Endothelial cell of umbilical vein (primary cell): ENCODE results near the gene SLC9A2. TPM values are rescaled to one million over a fixed set of nuclear protein-coding genes. Genes with fewer than 3 reads are reported as not detected.

Experiments used
- BruUV-seq: library from RNA; stranded (reverse); fragments of 400-500 nt; replicated peaks from 2 replicates; lab custom pipeline; 2021; lab: Mats Ljungman, UMichigan
- CTCF ChIA-PET: fragments of 300-600, 350-600 bp; sonication (Branson Sonifier 250); formaldehyde crosslinking; loops from one replicate; lab custom pipeline; 2021; ENCODE audit warnings: antibody characterized with exemption, inconsistent platforms; lab: Charles Lee
- POLR2A ChIA-PET: fragments of 300-600, 350-600 bp; sonication (Branson Sonifier 250); formaldehyde crosslinking; loops from one replicate; lab custom pipeline; 2021; ENCODE audit warnings: antibody characterized with exemption, inconsistent platforms; lab: Charles Lee
- DNase-seq: peaks from one replicate; pipeline ENCODE4 v3.0.0-alpha.2; 2011; ENCODE audit warnings: low read depth, low spot score
- FAIRE-seq: peaks from 2 replicates; lab custom pipeline; 2011; peaks lifted over from hg19 to GRCh38; lab: Jason Lieb, UNC
- H2AFZ ChIP-seq: 2 replicates; pipeline ENCODE4 v1.6.0; 2012; ENCODE audit warnings: low read depth, low read length, control low read depth, inconsistent platforms
- H3K27ac ChIP-seq: 2 replicates; pipeline ENCODE4 v1.5.1; 2011; ENCODE audit warnings: low read depth, mild to moderate bottlenecking, control low read depth, low read length, moderate library complexity; ENCODE audit not compliant: insufficient read depth
- H3K27me3 ChIP-seq, 2 experiments: 2 replicates each; pipeline versions ENCODE4 v1.6.0 to v1.6.1; 2011; ENCODE audit warnings: low read length in 2 of 2, mixed read lengths in 1 of 2; ENCODE audit not compliant: control insufficient read depth in 2 of 2, insufficient read depth in 2 of 2
- H3K36me3 ChIP-seq, 2 experiments: 2 replicates in 1 of 2; 3 replicates in 1 of 2; pipeline ENCODE4 v1.5.1; 2011; ENCODE audit warnings: low read length in 2 of 2, mild to moderate bottlenecking in 1 of 2, moderate library complexity in 1 of 2; ENCODE audit not compliant: control insufficient read depth in 2 of 2, insufficient read depth in 2 of 2; ENCODE audit errors: extremely low read depth in 1 of 2
- H3K4me1 ChIP-seq: 3 replicates; pipeline ENCODE4 v1.5.1; 2011; ENCODE audit warnings: mild to moderate bottlenecking, low read length; ENCODE audit not compliant: control insufficient read depth, insufficient read depth; ENCODE audit errors: extremely low read depth
- H3K4me2 ChIP-seq: 2 replicates; pipeline ENCODE4 v1.6.1; 2011; ENCODE audit warnings: low read length, control low read depth, mixed read lengths; ENCODE audit not compliant: insufficient read depth
- H3K4me3 ChIP-seq, 3 experiments: fragments of 200-600 bp in 1 of 3; sonication (generic), shearing (Covaris generic) in 1 of 3; replicated peaks in 1 of 3; 2 replicates each; pipeline ENCODE4 v1.5.1; 2011 to 2016; ENCODE audit warnings: control low read depth in 3 of 3, low read length in 3 of 3, mild to moderate bottlenecking in 2 of 3, inconsistent platforms in 1 of 3, low read depth in 1 of 3, moderate library complexity in 1 of 3; ENCODE audit not compliant: insufficient read depth in 1 of 3
- H3K79me2 ChIP-seq: 2 replicates; pipeline ENCODE4 v1.6.0; 2012; ENCODE audit warnings: low read length, inconsistent platforms; ENCODE audit not compliant: control insufficient read depth, insufficient read depth
- H3K9ac ChIP-seq: replicated peaks from 2 replicates; pipeline ENCODE3; 2011; ENCODE audit warnings: low read length, control low read depth; ENCODE audit not compliant: insufficient read depth; ENCODE audit errors: extremely low read depth
- H3K9me1 ChIP-seq: replicated peaks from 3 replicates; pipeline ENCODE4 v1.6.0; 2011; ENCODE audit warnings: mild to moderate bottlenecking, low read length; ENCODE audit not compliant: control insufficient read depth, insufficient read depth; ENCODE audit errors: extremely low read depth
- H3K9me3 ChIP-seq: replicated peaks from 2 replicates; pipeline ENCODE4 v1.5.1; 2012; ENCODE audit warnings: low read length, inconsistent platforms; ENCODE audit not compliant: control insufficient read depth, insufficient read depth
- H4K20me1 ChIP-seq: replicated peaks from 2 replicates; pipeline ENCODE3; 2011; ENCODE audit warnings: mild to moderate bottlenecking, low read length; ENCODE audit not compliant: control insufficient read depth, insufficient read depth; ENCODE audit errors: extremely low read depth
- EZH2 ChIP-seq: IDR thresholded peaks from 2 replicates; pipeline ENCODE4 v1.6.1; 2012; ENCODE audit warnings: borderline replicate concordance, low read depth, mild to moderate bottlenecking, moderate library complexity, low read length, inconsistent platforms; ENCODE audit not compliant: severe bottlenecking
- FOS ChIP-seq: IDR thresholded peaks from 2 replicates; pipeline ENCODE4 v1.6.1; 2011; ENCODE audit warnings: mild to moderate bottlenecking, low read length, moderate library complexity, borderline replicate concordance; ENCODE audit not compliant: insufficient read depth
- GATA2 ChIP-seq: IDR thresholded peaks from 2 replicates; pipeline ENCODE4 v1.7.0; 2011; ENCODE audit warnings: low read depth, mild to moderate bottlenecking, moderate library complexity, mixed read lengths, low read length; ENCODE audit not compliant: insufficient read length, insufficient read depth
- JUN ChIP-seq: IDR thresholded peaks from 2 replicates; pipeline ENCODE4 v1.6.1; 2011; ENCODE audit warnings: borderline replicate concordance, low read depth; ENCODE audit not compliant: insufficient read length, insufficient read depth
- MYC ChIP-seq: IDR thresholded peaks from one replicate; pipeline ENCODE4 v1.6.1; 2011; ENCODE audit warnings: mild to moderate bottlenecking, low read depth, low read length
- POLR2A ChIP-seq: IDR thresholded peaks from 2 replicates; pipeline ENCODE4 v1.6.1; 2012; ENCODE audit warnings: low read depth, mild to moderate bottlenecking, control low read depth, low read length
- POLR2AphosphoS5 ChIP-seq: IDR thresholded peaks from 2 replicates; pipeline ENCODE4 v1.6.1; 2012; ENCODE audit warnings: low read depth, mild to moderate bottlenecking, control low read depth, low read length, moderate library complexity; ENCODE audit not compliant: insufficient read depth
- dilution Hi-C: fragments of 300-500 bp; cut with MboI; formaldehyde crosslinking; loops from one replicate; pipeline ENCODE4 v1.15.0; 2019; ENCODE audit warnings: low sequenced_read_pairs; ENCODE audit not compliant: extremely low pct_ligation_motif_present
- intact Hi-C: fragments of 100-400 bp; cut with micrococcal nuclease; formaldehyde crosslinking; loops from one replicate; pipeline ENCODE4 v1.10.0; 2022
- polyA plus RNA-seq, 4 experiments: library from polyadenylated mRNA; depleted of rRNA in 3 of 4; stranded (reverse) in 3 of 4; unstranded in 1 of 4; fragments of >200 nt; gene quantifications; 2 replicates each; pipeline versions ENCODE4 v1.2.1 to v1.2.3, GENCODE V29; 2011 to 2012; ENCODE audit warnings: missing spikeins in 1 of 4
- total RNA-seq: library from RNA; stranded (reverse); gene quantifications from 2 replicates; pipeline ENCODE4 v1.2.3, GENCODE V29; 2021
- TF ChIP-seq, protein P1 (sequence below): IDR thresholded peaks from 2 replicates; pipeline ENCODE4 v1.6.1; 2011; ENCODE audit not compliant: insufficient read depth, insufficient read length
- TF ChIP-seq, protein P2 (sequence below), 2 donors: IDR thresholded peaks; 1 replicate in 1 of 2; 2 replicates in 1 of 2; pipeline ENCODE4 v1.5.1; 2011; ENCODE audit warnings: low read length in 2 of 2, mild to moderate bottlenecking in 2 of 2, moderate library complexity in 2 of 2, control low read depth in 1 of 2, inconsistent platforms in 1 of 2, low read depth in 1 of 2; ENCODE audit not compliant: insufficient read depth in 1 of 2; ENCODE audit errors: extremely low read depth in 1 of 2

SLC9A2 gene
- total and polyA plus RNA-seq, 2 donors (not counting 3 experiments of a cell fraction or from before 2014, with no cell fraction given) = 0.03 TPM; not detected in 1

DNA sequence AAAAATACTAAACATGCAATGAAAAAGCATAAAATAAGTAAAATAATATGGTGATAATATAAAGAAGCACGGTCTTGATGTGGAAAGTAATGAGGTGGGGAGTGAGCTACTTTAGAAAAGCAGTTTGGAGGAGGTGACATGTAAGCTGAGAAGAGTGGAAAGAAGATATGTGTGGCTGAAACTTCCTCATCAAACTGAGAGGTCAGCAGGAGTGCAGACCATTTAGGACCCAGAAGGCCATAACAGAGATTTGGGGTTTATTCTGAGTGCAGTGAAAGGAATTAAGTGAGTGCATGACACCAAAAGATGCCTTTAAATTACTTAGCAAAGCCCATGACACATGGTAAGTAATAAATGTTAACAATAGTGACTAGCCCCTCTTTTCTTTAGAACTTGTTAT lies 118.1 kb downstream of the SLC9A2 start:
- Histone ChIP-seq H3K36me3 (no peaks in the 10 kb centered on the region), H3K27me3 (no peaks in the 10 kb centered on the region), H3K9me1 (no peaks in the 10 kb centered on the region), H4K20me1 (no peaks in the 10 kb centered on the region), H3K4me1 (peaks cover 11% of the 10 kb centered on the region), H3K27ac (no peak overlapping the region), H3K9ac (peak overlapping the region; percentile 54), H3K79me2 (peaks cover 3% of the 10 kb centered on the region), H3K4me2 (peak overlapping the region; percentile 99), H3K9me3 (no peaks in the 10 kb centered on the region), H3K4me3 (peak overlapping the region in 1 of 3 experiments; percentile 85), H2AFZ (peak overlapping the region; percentile 100)
- no TSS peak for BruUV-seq
- dilution Hi-C loops = no loop called here
- no peak for FAIRE-seq
- POLR2A ChIA-PET = no interaction called here
- CTCF ChIA-PET = interaction anchor here (0.9 to 6.8 kb wide), 2 partner anchors 16 to 69 kb away, joined by 4 to 70 read pairs; no protein-coding TSS in a partner anchor
- DNase-seq = no peak
- intact Hi-C loops = no loop called here
- no peak for TF ChIP-seq EZH2
- no peak for TF ChIP-seq FOS
- TF ChIP-seq, protein P1, sequence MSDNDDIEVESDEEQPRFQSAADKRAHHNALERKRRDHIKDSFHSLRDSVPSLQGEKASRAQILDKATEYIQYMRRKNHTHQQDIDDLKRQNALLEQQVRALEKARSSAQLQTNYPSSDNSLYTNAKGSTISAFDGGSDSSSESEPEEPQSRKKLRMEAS = no peak
- no peak for TF ChIP-seq JUN
- TF ChIP-seq, protein P2, sequence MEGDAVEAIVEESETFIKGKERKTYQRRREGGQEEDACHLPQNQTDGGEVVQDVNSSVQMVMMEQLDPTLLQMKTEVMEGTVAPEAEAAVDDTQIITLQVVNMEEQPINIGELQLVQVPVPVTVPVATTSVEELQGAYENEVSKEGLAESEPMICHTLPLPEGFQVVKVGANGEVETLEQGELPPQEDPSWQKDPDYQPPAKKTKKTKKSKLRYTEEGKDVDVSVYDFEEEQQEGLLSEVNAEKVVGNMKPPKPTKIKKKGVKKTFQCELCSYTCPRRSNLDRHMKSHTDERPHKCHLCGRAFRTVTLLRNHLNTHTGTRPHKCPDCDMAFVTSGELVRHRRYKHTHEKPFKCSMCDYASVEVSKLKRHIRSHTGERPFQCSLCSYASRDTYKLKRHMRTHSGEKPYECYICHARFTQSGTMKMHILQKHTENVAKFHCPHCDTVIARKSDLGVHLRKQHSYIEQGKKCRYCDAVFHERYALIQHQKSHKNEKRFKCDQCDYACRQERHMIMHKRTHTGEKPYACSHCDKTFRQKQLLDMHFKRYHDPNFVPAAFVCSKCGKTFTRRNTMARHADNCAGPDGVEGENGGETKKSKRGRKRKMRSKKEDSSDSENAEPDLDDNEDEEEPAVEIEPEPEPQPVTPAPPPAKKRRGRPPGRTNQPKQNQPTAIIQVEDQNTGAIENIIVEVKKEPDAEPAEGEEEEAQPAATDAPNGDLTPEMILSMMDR (IDR thresholded peaks at IDR 0.05; ENCODE audit: extremely low read depth in 1 of 2, insufficient read depth in 1 of 2, low read depth in 1 of 2, low read length in 2 of 2) = no peak
- no peak for TF ChIP-seq POLR2A
- TF ChIP-seq MYC = no peak
- TF ChIP-seq POLR2AphosphoS5 = no peak
- no peak for TF ChIP-seq GATA2
